Upper lobe of left lung (tissue), 6 donors: ENCODE data around the gene ZNF423. TPM values are rescaled to one million over a fixed set of nuclear protein-coding genes. Genes with fewer than 3 reads are reported as not detected.

ENCODE experiments used
- ATAC-seq, 2 donors: fragments of 200-7000 bp; cut with Tn5 transposase; one replicate each; pipeline ENCODE4 v1.9.1; 2022; ENCODE audit warnings: mild to moderate bottlenecking in 2 of 2, moderate library complexity in 2 of 2; ENCODE audit not compliant: low FRiP score in 2 of 2
- DNase-seq, 2 donors: peaks; one replicate each; pipeline ENCODE4 v3.0.0-alpha.2; 2019 to 2020
- H3K27ac ChIP-seq, 4 donors: fragments of 200-600 bp; sonication (generic); one replicate each; pipeline ENCODE4 v1.5.1; 2016 to 2019
- H3K27me3 ChIP-seq, 4 donors: fragments of 200-600 bp; sonication (generic); one replicate each; pipeline ENCODE4 v1.5.1; 2017 to 2019
- H3K36me3 ChIP-seq, 4 donors: fragments of 200-600 bp; sonication (generic); one replicate each; pipeline ENCODE4 v1.5.1; 2016 to 2019
- H3K4me1 ChIP-seq, 4 donors: fragments of 200-600 bp; sonication (generic); one replicate each; pipeline ENCODE4 v1.5.1; 2018 to 2019
- H3K4me3 ChIP-seq, 4 donors: fragments of 200-600 bp; sonication (generic); one replicate each; pipeline ENCODE4 v1.5.1; 2017 to 2019; ENCODE audit warnings: mild to moderate bottlenecking in 2 of 4, moderate library complexity in 1 of 4
- H3K9me3 ChIP-seq, 4 donors: fragments of 200-600 bp; sonication (generic); one replicate each; pipeline ENCODE4 v1.5.1; 2018 to 2019
- EP300 ChIP-seq, 4 donors: sonication (generic); formaldehyde crosslinking; IDR thresholded peaks; one replicate each; pipeline ENCODE4 v1.5.1; 2017; ENCODE audit warnings: antibody characterized with exemption in 4 of 4, control low read depth in 2 of 4
- POLR2A ChIP-seq, 4 donors: fragments of 450-650 bp; IDR thresholded peaks; one replicate each; pipeline ENCODE4 v1.5.1; 2016 to 2017; ENCODE audit warnings: antibody characterized with exemption in 4 of 4, mild to moderate bottlenecking in 2 of 4
- POLR2AphosphoS5 ChIP-seq, 2 donors: sonication (generic); formaldehyde crosslinking; IDR thresholded peaks; one replicate each; pipeline ENCODE4 v1.5.1; 2017; ENCODE audit warnings: antibody characterized with exemption in 2 of 2
- WGBS, 2 donors: methylation state at CpG; one replicate each; pipeline ENCODE4 v1.1.5; 2017 to 2018; 5-methylcytosine and 5-hydroxymethylcytosine counted together
- total RNA-seq, 6 donors: library from RNA; depleted of rRNA in 4 of 6; stranded (reverse); fragments of >200 nt in 4 of 6; gene quantifications; one replicate each; pipeline versions ENCODE4 v1.1.0 to v1.2.1, GENCODE V29; 2016 to 2021
- TF ChIP-seq, protein P1 (sequence below), 6 experiments: fragments of 450-650 bp in 4 of 6; fragments of 200-600 bp in 2 of 6; sonication (generic) in 2 of 6; IDR thresholded peaks; one replicate each; pipeline ENCODE4 v1.5.1; 2016 to 2019; ENCODE audit warnings: antibody characterized with exemption in 6 of 6
- donor health status: DM: no; HTN: no; CAD: no; lungs with moderate emphysema.
- donor health status: DM: no; HTN: yes; CAD: no; lungs with severe emphysema.

ZNF423 gene
- total RNA-seq, 6 donors from 2014 or later: 4.1 to 11.4 (median 6.7) TPM

DNA sequence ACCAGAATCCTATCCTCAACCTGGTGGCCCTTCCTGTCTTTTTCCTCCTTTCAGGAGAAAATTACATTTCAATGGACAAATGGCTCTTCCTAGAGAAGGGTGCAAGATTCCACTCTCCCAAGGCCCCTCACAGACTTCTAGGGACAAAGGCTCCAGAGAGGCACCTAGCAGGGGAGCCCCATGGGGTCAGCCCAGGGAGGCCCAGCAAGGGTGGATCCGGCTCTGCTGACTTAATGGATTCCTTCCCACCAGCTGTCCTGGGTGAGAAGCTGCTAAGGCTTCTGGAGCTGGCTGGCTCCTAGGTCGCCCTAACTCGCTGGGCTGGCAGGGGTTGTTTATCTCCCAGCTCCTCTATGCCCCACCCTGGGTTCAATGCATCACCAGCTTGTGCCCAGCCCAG is 152.4 kb downstream of the ZNF423 start:
- Histone ChIP-seq H3K27me3 (no peaks in the 10 kb centered on the region), H3K4me1 (peaks cover 15 to 31% (median 18%) of the 10 kb centered on the region in 4 donors), H3K36me3 (no peaks in the 10 kb centered on the region), H3K4me3 (no peak overlapping the region), H3K9me3 (no peaks in the 10 kb centered on the region), H3K27ac (no peak overlapping the region)
- no peak for ATAC-seq
- DNase-seq: no peak
- no peak for TF ChIP-seq POLR2AphosphoS5 (IDR thresholded peaks at IDR 0.05)
- TF ChIP-seq EP300 (IDR thresholded peaks at IDR 0.05): no peak
- no peak for TF ChIP-seq POLR2A (IDR thresholded peaks at IDR 0.05)
- TF ChIP-seq, protein P1, sequence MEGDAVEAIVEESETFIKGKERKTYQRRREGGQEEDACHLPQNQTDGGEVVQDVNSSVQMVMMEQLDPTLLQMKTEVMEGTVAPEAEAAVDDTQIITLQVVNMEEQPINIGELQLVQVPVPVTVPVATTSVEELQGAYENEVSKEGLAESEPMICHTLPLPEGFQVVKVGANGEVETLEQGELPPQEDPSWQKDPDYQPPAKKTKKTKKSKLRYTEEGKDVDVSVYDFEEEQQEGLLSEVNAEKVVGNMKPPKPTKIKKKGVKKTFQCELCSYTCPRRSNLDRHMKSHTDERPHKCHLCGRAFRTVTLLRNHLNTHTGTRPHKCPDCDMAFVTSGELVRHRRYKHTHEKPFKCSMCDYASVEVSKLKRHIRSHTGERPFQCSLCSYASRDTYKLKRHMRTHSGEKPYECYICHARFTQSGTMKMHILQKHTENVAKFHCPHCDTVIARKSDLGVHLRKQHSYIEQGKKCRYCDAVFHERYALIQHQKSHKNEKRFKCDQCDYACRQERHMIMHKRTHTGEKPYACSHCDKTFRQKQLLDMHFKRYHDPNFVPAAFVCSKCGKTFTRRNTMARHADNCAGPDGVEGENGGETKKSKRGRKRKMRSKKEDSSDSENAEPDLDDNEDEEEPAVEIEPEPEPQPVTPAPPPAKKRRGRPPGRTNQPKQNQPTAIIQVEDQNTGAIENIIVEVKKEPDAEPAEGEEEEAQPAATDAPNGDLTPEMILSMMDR (IDR thresholded peaks at IDR 0.05): no peak
- 93% methylated on average over 3 of the region's 3 CpGs; no CpG with 5 or more reads in 1 of the 2 donors for WGBS, 2 donors

- TF ChIP-seq, protein P1 (IDR thresholded peaks at IDR 0.05): no peak
- TF ChIP-seq POLR2AphosphoS5 (IDR thresholded peaks at IDR 0.05) (peak in 1 of 2 donors; percentile 19), POLR2A (IDR thresholded peaks at IDR 0.05) (no peak), EP300 (IDR thresholded peaks at IDR 0.05) (no peak)
- peak in 1 of 2 donors; percentile 26 for DNase-seq
- Histone ChIP-seq H3K27me3 (no peaks in the 10 kb centered on the region), H3K9me3 (no peaks in the 10 kb centered on the region), H3K4me3 (no peak overlapping the region), H3K27ac (peak overlapping the region in 1 of 4 donors; percentile 84), H3K36me3 (no peaks in the 10 kb centered on the region), H3K4me1 (peaks cover 15 to 31% (median 18%) of the 10 kb centered on the region in 4 donors)
- ATAC-seq: peak in 1 of 2 donors; percentile 74
- WGBS, 2 donors: 58 to 76% methylated on average over 5 to 15 of the region's 15 CpGs
Measured at GRCh38 chr16:49701789-49702494, 154.0 kb downstream of the ZNF423 start.

GRCh38 chr16:49701065-49701685 is 154.7 kb downstream of the ZNF423 start:
- Histone ChIP-seq H3K4me1 (peaks cover 15 to 31% (median 18%) of the 10 kb centered on the region in 4 donors), H3K36me3 (no peaks in the 10 kb centered on the region), H3K27ac (peak overlapping the region in 2 of 4 donors; percentile 64 to 84), H3K27me3 (no peaks in the 10 kb centered on the region), H3K4me3 (no peak overlapping the region), H3K9me3 (no peaks in the 10 kb centered on the region)
- no peak for DNase-seq
- 58 to 62% methylated on average over 18 of the region's 18 CpGs for WGBS, 2 donors
- ATAC-seq: no peak
- TF ChIP-seq POLR2AphosphoS5 (IDR thresholded peaks at IDR 0.05) (no peak), POLR2A (IDR thresholded peaks at IDR 0.05) (no peak), EP300 (IDR thresholded peaks at IDR 0.05) (no peak)
- TF ChIP-seq, protein P1 (IDR thresholded peaks at IDR 0.05): no peak

DNA sequence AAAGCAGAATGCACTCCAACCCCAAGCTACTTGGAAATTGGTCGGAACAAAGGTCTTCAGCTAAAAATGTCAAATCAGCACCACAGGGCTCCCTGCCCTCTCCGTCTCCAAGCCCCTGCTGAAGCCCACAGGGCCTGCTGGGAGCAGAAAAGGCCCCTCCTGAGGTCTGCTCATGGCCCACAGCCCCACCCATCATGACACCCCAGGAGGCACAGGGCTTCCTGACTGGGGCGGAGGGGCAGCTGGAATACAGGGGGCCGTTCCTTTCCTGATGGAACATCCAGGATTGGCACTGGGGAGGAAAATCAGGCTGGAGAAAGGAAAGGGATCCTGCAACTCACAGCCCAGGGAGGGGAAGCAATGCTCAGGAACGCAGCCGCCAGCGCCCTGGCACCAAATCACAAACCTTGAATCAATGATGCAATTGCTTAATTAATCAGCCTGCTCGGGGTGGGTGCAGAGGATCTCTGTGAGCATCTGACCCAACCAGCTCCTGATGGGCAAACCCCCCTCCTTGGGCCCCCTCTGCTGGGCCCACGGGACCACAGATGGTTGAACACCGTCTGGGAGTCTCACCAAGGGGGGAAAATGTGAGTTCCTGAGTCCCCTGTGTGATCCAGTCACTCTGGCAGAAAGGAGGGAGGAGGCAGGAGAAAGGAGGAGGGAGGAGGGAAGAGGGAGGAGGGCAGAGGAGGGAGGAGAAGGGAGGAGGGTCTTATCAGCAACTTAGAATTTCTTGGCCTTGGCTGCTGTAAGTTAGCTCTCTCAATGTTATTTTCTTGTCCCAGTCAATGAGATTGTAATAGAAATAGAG is 155.5 kb downstream of the ZNF423 start:
- no peaks in the 10 kb centered on the region for H3K36me3 ChIP-seq
- WGBS, 2 donors: 37 to 41% methylated on average over 7 to 10 of the region's 10 CpGs
- no peaks in the 10 kb centered on the region for H3K9me3 ChIP-seq
- TF ChIP-seq POLR2A (IDR thresholded peaks at IDR 0.05) (no peak), POLR2AphosphoS5 (IDR thresholded peaks at IDR 0.05) (no peak), EP300 (IDR thresholded peaks at IDR 0.05) (no peak)
- TF ChIP-seq, protein P1 (IDR thresholded peaks at IDR 0.05): no peak
- ATAC-seq (peak in 1 of 2 donors; percentile 68), DNase-seq (no peak)
- peak overlapping the region in 3 of 4 donors; percentile 39 to 84 (median 64) for H3K27ac ChIP-seq
- no peak overlapping the region for H3K4me3 ChIP-seq
- no peaks in the 10 kb centered on the region for H3K27me3 ChIP-seq
- H3K4me1 ChIP-seq: peaks cover 15 to 31% (median 18%) of the 10 kb centered on the region in 4 donors
